HG03571 (cell line): ENCODE measurements around the gene KCNJ10.

Experiments used
- ATAC-seq: cut with Tn5 transposase; IDR thresholded peaks from one replicate; pipeline ENCODE4 v1.9.1; 2021; ENCODE audit not compliant: unreplicated experiment

The KCNJ10 gene

GRCh38 chr1:160084771-160085321, 14.9 kb upstream of the KCNJ10 start:
- ATAC-seq, result no peak

DNA sequence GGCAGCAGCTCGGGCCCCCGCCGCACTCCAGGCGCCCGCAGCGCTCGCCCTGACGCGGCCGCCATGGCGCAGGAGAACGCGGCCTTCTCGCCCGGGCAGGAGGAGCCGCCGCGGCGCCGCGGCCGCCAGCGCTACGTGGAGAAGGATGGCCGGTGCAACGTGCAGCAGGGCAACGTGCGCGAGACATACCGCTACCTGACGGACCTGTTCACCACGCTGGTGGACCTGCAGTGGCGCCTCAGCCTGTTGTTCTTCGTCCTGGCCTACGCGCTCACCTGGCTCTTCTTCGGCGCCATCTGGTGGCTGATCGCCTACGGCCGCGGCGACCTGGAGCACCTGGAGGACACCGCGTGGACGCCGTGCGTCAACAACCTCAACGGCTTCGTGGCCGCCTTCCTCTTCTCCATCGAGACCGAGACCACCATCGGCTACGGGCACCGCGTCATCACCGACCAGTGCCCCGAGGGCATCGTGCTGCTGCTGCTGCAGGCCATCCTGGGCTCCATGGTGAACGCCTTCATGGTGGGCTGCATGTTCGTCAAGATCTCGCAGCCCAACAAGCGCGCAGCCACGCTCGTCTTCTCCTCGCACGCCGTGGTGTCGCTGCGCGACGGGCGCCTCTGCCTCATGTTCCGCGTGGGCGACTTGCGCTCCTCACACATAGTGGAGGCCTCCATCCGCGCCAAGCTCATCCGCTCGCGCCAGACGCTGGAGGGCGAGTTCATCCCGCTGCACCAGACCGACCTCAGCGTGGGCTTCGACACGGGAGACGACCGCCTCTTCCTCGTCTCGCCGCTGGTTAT, 14.2 kb upstream of the KCNJ10 start:
- no peak for ATAC-seq

- no peak for ATAC-seq
These were observed 13.0 kb upstream of the KCNJ10 start for GRCh38 chr1:160082926-160083325.

DNA sequence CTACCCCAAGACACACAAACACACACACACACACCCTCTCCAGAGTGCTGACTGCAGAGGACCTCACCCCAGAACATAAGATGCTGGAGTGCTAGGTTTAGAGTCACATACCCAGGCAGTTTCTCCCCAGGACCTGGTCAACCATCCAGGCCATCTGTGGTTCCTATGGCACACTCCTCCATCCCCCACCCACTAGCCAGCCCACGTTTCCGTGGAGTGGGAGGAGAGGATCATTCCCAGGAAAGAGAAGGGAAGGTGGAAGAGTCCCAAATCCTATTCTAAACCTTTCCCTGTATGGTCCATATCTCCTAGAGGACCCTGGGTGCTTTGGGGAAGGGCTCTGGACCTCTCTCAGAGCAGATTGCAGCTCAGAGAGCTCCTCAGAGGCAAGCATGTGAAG, 12.5 kb upstream of the KCNJ10 start:
- ATAC-seq, result no peak

DNA sequence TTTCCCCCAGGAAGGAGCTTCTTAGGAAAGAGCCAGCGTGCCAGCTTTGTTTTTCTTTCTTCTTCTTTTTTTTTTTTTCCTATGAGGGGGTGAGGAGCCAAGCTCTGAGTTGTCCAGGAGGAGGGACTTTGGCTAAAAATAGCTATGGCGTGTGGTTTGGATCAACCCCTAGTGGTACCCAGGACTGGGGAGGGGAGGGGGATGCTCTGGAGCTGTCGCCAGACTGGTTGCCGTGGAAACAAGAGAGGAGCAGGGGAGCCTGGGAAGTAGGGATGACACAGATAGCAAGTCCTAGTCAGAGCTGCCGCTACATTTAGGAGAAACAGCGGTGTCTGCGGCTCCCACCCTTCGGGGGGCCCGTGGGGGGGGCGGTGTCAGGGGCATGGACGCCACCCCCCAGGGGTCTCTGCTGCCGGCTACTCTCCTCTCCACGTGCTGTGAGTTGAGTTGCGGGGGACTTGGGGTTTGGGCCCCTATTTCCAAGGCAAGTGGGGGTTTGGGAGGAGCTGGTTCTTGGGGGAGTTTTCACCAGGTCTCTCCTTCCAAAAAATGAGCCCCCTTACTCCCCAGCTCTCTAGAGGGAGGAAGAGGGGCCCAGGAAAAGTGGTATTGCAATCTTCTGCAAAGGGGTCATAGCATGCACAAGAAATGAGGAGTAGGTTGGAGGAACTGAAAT, 11.4 kb upstream of the KCNJ10 start, which contains the start of gene KCNJ9:
KCNJ9 (plus strand) TSS at position 278 of the 676 bp plus-strand sequence. CDS start 2,493 bp downstream, outside the sequence.
- no peak for ATAC-seq

DNA sequence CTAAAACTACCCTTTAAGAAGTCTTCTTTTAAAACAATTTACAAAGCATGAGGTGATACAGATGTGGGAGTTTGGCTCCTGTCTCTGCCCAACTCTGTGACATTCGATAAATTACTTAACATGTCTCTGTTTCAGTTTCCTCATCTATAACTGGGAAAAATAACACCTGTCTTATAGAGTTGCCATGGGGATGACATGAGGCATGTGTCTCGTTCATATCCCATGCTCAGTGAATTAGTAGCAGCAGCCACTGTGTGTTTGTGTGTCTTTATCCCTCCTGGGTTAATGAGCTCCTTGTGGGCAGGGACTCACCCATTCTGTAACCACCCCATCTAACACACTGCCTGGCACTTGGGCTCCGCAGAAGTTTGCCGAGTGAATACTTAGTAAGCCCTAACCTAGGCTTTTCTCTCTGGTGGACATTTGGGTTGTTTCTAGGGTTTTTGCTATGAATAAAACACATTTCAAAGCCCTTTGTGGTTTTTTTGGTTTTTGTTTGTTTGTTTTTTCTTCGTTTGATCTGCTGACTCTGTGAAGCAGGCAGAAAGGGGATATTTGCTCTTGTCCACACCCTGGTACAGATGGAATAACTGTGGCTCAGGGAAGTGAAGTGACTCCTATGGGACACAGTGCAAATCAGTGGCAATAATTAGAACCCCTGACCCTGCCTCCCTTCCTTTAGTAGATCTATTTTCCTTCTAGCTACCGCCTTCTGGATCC, 10.6 kb upstream of the KCNJ10 start:
- no peak for ATAC-seq

DNA sequence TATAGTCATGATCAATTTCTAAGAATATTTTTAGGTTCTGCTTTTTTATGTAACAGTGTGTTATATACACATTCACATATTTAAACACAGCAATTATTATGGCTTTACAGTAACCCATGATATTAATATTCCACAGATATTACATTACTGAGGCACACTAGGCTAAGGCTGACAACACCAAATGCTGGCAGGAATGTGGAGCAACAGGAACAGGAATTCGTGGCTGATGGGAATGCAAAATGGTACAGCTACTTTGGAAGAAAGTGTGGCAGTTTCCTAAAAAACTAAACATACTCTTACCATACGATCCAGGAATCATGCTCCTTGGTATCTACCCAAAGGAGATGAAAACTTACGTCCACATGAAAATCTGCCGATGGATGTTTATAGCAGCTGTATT, 9.5 kb upstream of the KCNJ10 start:
- no peak for ATAC-seq

- ATAC-seq, result no peak
These were observed 8.7 kb upstream of the KCNJ10 start for GRCh38 chr1:160078512-160079195.

GRCh38 chr1:160077486-160077885, 7.5 kb upstream of the KCNJ10 start:
- ATAC-seq, result no peak

DNA sequence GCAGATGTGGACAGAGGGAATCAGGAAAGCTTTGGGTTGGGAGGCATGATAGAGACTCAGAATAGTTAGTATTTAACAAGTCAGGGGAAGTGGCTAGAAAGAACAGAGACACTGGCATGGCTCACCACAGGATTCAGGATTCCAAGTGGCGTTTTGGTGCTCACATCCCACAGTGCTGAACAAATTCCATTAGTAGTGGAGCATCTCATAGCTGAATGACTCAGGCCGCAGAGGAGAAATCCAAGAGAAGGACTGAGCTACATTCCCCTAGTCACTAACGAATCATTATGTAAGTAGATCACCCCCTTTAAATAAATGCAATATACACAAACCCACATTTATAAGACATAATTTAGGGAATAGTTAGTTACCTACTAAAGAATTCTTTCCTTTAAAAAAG, 6.3 kb upstream of the KCNJ10 start:
- ATAC-seq, result no peak

DNA sequence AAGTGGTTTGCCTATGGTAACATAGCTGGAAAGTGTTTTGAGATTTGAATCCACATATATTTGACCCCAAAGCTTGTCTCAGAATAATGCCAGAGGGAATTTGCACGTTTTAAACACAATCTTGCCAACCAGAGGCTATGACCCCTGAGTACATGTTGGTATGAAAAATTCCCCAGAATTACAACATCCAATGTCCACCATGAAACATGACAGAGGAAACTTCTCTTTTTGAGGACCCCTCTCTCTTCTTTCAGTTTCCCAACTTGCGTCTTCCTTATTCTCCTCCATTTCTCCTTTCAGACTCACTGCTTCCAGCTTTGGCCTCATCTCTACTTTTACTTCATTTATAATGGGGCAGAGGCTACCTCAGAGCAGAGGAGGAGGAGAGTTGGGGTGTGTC, 5.9 kb upstream of the KCNJ10 start:
- ATAC-seq, result no peak

DNA sequence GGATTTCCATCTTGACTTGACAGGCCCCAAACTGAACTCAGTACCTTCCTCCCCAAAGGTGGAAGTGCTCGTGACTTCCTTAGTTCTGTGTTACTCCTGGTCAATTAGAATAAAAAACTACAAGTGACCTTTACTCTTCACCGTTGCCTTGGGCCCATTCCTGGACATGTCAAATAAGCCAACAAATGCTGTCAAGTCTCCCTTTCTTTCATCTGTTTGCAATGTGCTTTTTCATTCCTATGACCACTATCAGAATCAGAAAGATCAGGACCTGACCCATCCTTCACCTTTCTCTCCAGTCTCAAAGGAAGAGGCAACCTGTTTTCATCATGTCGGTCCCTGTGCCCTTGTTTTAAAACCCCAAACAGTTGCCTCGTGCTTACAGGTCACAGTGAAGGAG, 4.9 kb upstream of the KCNJ10 start:
- ATAC-seq, result no peak

GRCh38 chr1:160071289-160071688, 1.3 kb upstream of the KCNJ10 start:
- ATAC-seq, result no peak

GRCh38 chr1:160070243-160071163, 543 bp upstream of the KCNJ10 start:
- ATAC-seq, result no peak

DNA sequence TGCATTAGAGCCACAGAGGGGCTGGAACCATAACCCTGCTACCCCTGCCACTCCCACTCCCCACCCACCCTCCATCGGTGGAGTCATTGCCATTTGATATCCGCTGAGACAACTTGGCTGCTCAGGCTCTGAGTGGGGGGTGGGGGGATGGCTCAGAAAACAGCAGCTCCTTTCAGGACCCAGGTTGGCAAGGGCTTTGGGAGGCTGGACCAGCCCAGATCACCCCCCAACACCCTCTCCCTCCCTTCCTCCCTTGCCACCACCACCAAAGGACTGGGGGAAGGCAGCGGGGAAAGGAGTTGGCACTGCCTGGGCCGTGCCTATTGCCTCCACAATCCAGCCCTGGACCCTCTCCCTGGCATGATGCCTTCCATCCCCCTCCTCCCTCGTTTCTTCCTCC, 1.7 kb downstream of the KCNJ10 start:
- no peak for ATAC-seq

- ATAC-seq, result no peak
These were observed 2.9 kb downstream of the KCNJ10 start for GRCh38 chr1:160066829-160067745.

GRCh38 chr1:160064746-160065145, 5.2 kb downstream of the KCNJ10 start:
- no peak for ATAC-seq

DNA sequence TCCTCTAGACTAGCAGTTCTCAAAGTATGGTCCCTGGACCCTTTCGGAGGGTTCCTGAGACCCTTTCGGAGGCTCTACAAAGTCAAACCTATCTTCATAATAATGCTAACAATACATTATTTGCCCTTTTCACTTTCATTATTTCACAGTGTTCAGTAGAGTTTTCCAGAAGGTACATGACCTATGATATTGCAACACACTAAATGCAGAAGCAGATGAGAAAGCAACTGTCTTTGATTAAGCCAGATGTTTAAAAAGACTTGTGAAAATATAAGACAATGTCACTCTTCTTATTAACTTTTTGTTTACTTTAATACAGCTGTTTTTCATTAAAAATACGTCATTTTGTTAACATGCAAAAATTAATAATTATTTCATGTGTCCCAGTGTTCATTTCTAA, 5.8 kb downstream of the KCNJ10 start:
- ATAC-seq, result no peak

DNA sequence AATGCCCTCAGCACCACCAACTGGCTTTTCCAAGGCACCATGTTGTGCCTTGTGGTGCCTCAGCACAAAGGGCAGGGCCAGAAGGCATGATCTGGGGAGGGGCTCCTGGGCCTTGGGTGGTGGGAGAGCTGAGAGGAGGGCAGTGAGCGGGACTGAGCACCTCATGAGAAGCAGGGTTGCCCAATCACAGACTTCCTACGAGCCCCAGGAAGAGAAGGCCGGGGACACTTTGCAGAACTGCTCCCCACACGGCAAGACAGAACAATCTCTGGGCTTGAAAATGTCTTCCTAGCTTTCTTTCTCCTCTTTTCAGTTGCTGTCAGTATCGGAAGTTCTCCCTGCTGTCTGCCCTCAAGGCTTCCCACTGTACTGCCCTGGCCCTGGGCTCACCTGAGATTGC, 6.8 kb downstream of the KCNJ10 start:
- no peak for ATAC-seq
